ENCODE data around the gene JAK1. TPM values are rescaled to one million over a fixed set of nuclear protein-coding genes. Genes with fewer than 3 reads are reported as not detected.

The JAK1 gene
- total and polyA plus RNA-seq, 9 of the 15 experiments (the other 6 are each of a cell fraction or from before 2014, with no cell fraction given), result 9.7 to 44.1 (median 42.5) TPM

DNA sequence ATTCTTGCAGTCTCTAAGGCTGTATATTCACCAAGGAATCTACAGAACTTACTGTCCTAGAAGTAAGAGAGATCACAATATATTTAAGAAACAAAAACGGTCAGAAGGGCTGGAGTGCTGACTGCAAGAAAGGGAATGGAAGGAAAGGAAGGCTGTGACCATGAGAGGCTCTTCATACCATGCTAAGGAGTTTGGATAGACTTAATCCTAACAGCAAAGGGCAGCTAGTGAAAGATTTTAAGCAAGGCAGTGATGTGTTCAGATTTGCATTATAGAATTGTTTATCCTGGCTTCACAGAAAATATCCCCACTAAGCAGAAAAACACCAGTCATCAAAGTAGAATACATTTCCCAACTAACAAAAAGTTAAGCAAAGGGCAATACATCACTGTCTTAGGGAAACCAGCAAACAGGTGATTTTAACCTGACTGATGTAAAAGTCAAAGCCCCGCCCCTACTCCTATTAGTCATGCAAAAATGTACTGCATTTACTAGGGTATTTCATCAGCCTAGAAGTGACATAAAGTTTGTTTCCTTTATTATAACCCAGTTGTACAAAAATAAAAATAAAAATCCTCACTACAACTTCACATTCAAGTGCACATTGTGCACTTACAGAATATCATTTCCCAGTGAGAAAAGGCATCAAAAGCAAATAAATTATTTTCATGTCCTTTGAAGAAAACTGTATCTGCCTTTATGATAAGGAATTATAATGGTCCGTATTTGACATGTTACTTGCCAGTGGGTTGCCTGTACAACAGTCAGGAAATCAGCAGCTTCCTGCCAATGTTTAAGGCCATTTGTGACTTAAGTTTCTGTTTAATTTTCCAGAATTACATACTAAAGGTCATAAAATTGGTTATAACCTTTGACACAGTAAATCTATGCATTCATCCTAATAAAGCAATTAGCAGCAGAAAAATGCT is 17.2 kb downstream of the JAK1 start (continued):
- TF ChIP-seq, protein P1, sequence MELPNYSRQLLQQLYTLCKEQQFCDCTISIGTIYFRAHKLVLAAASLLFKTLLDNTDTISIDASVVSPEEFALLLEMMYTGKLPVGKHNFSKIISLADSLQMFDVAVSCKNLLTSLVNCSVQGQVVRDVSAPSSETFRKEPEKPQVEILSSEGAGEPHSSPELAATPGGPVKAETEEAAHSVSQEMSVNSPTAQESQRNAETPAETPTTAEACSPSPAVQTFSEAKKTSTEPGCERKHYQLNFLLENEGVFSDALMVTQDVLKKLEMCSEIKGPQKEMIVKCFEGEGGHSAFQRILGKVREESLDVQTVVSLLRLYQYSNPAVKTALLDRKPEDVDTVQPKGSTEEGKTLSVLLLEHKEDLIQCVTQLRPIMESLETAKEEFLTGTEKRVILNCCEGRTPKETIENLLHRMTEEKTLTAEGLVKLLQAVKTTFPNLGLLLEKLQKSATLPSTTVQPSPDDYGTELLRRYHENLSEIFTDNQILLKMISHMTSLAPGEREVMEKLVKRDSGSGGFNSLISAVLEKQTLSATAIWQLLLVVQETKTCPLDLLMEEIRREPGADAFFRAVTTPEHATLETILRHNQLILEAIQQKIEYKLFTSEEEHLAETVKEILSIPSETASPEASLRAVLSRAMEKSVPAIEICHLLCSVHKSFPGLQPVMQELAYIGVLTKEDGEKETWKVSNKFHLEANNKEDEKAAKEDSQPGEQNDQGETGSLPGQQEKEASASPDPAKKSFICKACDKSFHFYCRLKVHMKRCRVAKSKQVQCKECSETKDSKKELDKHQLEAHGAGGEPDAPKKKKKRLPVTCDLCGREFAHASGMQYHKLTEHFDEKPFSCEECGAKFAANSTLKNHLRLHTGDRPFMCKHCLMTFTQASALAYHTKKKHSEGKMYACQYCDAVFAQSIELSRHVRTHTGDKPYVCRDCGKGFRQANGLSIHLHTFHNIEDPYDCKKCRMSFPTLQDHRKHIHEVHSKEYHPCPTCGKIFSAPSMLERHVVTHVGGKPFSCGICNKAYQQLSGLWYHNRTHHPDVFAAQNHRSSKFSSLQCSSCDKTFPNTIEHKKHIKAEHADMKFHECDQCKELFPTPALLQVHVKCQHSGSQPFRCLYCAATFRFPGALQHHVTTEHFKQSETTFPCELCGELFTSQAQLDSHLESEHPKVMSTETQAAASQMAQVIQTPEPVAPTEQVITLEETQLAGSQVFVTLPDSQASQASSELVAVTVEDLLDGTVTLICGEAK (IDR thresholded peaks at IDR 0.05), result no peak; the same call in 1 of the 2 replicates
- TF ChIP-seq, protein P1 (CRISPR knock-in tag; IDR thresholded peaks at IDR 0.05), result no peak
- no peak for TF ChIP-seq TARDBP (IDR thresholded peaks at IDR 0.05)
- TF ChIP-seq EP300 (IDR thresholded peaks at IDR 0.05; ENCODE audit: low read length), result peak; percentile 70
- no peak for TF ChIP-seq SMAD2 (IDR thresholded peaks at IDR 0.05; ENCODE audit: low read depth, low read length)
- TF ChIP-seq TCF3 (CRISPR knock-in tag; IDR thresholded peaks at IDR 0.05), result no peak
- no peak for TF ChIP-seq HNRNPK (IDR thresholded peaks at IDR 0.05; ENCODE audit: low read depth, low read length, poor library complexity, severe bottlenecking)
- TF ChIP-seq SP2 (IDR thresholded peaks at IDR 0.05; ENCODE audit: extremely low read depth, low read depth, low read length, poor library complexity, severe bottlenecking), result no peak
- TF ChIP-seq ZNF780A (CRISPR knock-in tag; IDR thresholded peaks at IDR 0.05), result no peak
- TF ChIP-seq ZNF224 (CRISPR knock-in tag; IDR thresholded peaks at IDR 0.05), result no peak
- no peak for TF ChIP-seq ZNF695 (CRISPR knock-in tag; IDR thresholded peaks at IDR 0.05)
- no peak for TF ChIP-seq HEY1 (CRISPR knock-in tag; IDR thresholded peaks at IDR 0.05; ENCODE audit: borderline replicate concordance)
- peak; percentile 74 for TF ChIP-seq CTBP1 (IDR thresholded peaks at IDR 0.05; ENCODE audit: borderline replicate concordance)
- TF ChIP-seq MEF2D (tag; conservative IDR thresholded peaks at IDR 0.05; ENCODE audit: low read depth), result no peak
- TF ChIP-seq TAF1 (IDR thresholded peaks at IDR 0.05; ENCODE audit: control insufficient read depth, extremely low read depth, insufficient read depth, low read length, severe bottlenecking), result no peak
- no peak for TF ChIP-seq SP1 (CRISPR knock-in tag; IDR thresholded peaks at IDR 0.05)
- no peak for TF ChIP-seq MXI1 (IDR thresholded peaks at IDR 0.05; ENCODE audit: low read depth, low read length)
- TF ChIP-seq CCAR2 (IDR thresholded peaks at IDR 0.05; ENCODE audit: low read depth, low read length), result no peak
- TF ChIP-seq CBFA2T2 (conservative IDR thresholded peaks at IDR 0.05), result no peak
- TF ChIP-seq ZNF124 (CRISPR knock-in tag; IDR thresholded peaks at IDR 0.05), result no peak
- no peak for TF ChIP-seq MTF1 (CRISPR knock-in tag; IDR thresholded peaks at IDR 0.05; ENCODE audit: borderline replicate concordance)

All from K562 (cell line).